HG02870 (cell line): ENCODE results near the gene ING5.

ENCODE experiments used
- ATAC-seq: cut with Tn5 transposase; IDR thresholded peaks from one replicate; pipeline ENCODE4 v1.9.1; 2021; ENCODE audit warnings: mild to moderate bottlenecking, moderate library complexity; ENCODE audit not compliant: unreplicated experiment

Gene ING5

DNA sequence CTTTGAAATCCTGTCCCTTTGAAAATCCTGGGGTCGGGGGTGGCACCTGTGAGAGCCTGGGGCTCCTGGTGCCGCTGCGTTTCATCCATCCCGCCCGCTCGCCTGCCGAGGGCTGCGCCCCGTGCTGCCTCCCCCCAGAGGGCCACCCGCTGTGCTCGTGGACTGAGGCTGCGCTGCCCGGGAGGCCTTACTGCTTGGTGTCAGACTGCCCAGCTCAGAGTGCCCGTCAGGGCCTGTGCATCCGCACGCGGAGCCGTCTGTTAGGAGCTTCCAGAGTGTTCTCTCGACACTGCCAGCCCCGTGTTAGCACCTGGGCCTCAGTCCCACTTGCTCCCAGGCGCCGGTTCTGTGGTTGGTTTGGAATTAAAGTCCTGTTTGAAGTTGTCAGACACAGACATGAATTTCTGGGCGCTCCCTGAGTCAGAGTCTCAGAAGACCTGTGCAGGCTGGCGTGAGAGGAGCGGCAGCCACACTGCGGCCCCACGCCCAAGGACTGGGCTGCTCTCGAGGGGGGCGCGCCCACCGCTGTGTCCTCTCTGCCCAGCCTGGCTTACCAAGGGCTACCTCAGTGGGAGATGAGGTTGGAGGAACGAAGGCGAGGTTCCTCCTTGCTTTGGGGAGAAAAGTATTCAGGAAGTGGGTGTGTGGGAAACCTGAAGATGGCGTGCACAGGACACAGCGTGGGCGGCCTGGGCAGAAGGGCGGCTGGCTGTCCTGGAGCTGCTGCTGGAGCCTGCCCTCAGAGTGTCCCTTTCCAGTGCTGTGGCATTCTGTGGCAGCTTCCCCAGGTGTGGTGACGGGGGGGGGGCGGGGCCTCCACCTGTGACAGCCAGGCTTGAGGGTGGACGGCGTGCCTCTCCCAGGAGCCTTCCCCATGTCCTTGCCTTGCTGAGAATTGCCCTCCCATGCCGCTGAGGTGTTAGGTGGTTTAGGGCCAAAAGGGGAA lies 29.3 kb upstream of the ING5 start:
- no peak for ATAC-seq

- ATAC-seq: no peak
These were observed 28.6 kb upstream of the ING5 start for GRCh38 chr2:241673189-241673663.

GRCh38 chr2:241673797-241674725 lies 27.8 kb upstream of the ING5 start:
- ATAC-seq: no peak

GRCh38 chr2:241675885-241676284 lies 26.0 kb upstream of the ING5 start:
- no peak for ATAC-seq

GRCh38 chr2:241676665-241677064 lies 25.2 kb upstream of the ING5 start:
- ATAC-seq: no peak

- ATAC-seq: no peak
These were observed 24.4 kb upstream of the ING5 start for GRCh38 chr2:241677392-241677791.

DNA sequence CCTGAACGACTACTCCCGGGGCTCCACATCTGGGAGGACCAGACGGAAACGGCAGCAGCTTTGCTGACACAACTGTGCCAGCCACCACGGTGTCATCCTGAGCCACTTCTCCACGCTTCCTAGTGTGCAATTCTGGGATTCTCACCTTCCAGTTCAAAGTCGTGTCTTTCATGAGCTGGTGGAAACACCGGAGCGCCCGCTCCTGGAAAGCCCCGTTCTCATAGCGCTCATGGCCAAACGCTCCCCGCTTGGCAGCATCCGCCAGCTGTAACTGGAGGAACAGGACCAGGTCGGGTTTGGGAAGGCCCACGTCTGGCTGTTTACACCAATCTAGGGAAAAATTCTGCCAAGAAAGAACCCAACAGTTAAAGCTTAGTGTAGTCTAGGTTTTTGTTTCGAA lies 23.5 kb upstream of the ING5 start:
- ATAC-seq: no peak

- no peak for ATAC-seq
These were observed 22.9 kb upstream of the ING5 start for GRCh38 chr2:241678784-241679540.

GRCh38 chr2:241680044-241680443 lies 21.8 kb upstream of the ING5 start:
- no peak for ATAC-seq

DNA sequence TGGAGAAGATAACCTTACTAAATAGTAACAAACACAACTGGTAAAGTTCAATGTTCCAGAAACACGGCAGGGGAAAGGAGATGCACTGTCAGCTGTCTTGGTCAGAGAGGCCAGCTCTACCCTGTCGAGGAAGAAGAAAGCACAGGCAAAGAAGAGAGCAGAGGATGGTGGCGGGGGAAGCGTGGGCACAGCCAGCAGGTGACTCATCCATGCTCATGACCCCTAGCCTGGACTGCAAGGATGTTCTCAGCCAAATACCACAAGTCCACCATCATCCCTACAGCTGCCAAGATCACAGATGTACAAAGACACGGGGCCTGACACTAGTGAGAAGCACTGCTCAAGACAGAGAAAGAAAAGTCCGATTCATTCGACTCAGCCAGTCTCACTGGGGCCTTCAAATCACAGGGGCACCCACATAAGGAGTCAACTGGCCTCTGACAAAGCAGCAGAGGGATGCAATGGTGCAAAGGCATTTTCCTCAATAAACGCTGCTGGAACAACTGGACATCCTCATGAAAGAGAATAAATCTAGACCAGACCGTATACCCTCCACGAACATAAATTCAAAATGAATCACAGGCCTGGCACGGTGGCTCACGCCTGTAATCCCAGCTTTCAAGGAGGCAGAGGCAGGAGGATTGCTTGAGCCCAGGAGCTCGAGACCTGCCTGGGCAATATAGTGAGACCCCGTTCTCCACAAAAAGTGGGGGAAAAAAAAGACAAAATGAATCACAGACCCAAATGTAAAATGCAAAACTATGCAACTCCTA lies 20.8 kb upstream of the ING5 start:
- ATAC-seq: no peak

DNA sequence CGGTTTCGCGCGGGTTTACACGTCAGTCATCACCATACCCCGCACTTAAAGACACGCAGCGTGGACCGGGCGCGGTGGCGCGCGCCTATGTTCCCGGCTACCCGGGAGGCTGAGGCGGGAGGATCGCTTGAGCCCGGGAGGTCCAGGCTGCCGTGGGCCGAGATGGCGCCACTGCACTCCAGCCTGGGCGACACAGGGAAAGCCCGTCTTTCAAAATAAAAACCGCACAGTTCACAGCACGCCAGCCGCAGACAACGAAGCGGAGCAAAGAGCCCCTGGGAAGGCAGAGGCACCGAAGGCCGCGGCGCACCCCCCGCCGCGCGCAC lies 15.6 kb upstream of the ING5 start:
- ATAC-seq: no peak

- peak; percentile 93 for ATAC-seq
These were observed 15.0 kb upstream of the ING5 start, which contains the start of gene DTYMK for GRCh38 chr2:241686650-241687425. DTYMK (minus strand) TSS chr2:241686815; CDS start chr2:241686783, 32 bp downstream.

GRCh38 chr2:241689306-241689705 lies 12.5 kb upstream of the ING5 start:
- ATAC-seq: no peak

GRCh38 chr2:241690202-241690717 lies 11.6 kb upstream of the ING5 start:
- no peak for ATAC-seq

DNA sequence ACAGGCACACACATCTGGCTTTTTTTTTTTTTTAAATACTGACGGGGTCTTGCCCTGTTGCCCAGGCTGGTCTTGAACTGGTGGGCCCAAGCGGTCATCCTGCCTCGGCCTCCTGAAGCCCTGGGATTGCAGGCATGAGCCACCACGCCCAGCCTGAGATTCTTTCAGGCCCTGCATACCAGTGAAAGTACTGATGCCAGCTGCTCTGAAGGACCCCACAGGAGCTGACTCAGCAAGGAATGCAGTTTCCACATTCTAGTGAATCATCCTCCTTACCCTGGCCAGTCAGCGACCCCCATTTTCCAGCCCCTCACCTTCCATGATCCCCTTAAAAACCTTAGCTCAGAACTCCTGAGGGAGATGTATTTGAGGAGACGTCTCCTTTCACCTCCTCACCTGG lies 9.4 kb upstream of the ING5 start:
- ATAC-seq: no peak

DNA sequence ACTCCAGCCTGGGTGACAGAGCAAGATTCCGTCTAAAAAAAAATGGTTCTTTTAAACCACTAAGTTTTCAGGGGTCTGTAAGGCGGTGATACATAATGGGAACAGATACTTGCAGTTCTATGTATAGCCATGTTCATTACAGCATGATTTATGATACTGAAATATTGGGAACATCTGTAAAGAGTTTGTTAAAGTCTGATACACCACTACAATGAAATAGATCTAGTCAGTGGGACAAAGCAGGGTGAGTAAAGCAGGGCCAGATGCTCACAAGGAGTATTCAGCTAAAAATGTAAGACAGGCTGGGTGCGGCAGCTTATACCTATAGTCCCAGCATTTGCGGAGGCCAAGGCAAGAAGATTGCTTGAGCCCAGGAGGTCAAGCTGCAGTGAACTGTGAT lies 6.2 kb upstream of the ING5 start:
- ATAC-seq: no peak

- ATAC-seq: no peak
These were observed 765 bp upstream of the ING5 start for GRCh38 chr2:241701149-241701398.

- ATAC-seq: peak; percentile 67
These were observed 554 bp downstream of the ING5 start for GRCh38 chr2:241702155-241703031.
